ENCODE measurements around the gene HUS1. TPM values are rescaled to one million over a fixed set of nuclear protein-coding genes. Genes with fewer than 3 reads are reported as not detected.
"Not testable (repeated sequence)": the region's sequence is repeated elsewhere in the genome, so short reads cannot be mapped to it uniquely, and the experiment has no call there.

Gene HUS1
- total RNA-seq, 2 donors from 2014 or later: 65.5 to 80.6 TPM

DNA sequence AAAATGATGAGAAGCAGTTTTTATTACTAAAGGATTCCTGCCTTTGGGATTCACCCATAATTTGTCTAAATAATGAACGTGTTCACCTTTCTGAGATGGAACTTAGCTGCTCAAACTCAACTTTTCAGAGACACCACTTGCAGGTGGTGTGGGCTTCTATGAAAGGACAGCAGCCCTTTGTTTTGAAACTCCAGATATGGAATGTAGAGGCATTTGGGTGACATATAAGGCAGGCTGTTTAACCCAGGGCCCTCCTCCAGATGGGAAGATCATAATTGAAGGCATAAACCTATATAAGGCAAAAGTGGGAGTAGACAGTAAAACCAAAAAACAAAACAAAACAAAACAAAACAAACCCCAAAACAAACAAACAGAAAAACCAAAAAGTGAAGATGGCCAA is 11.9 kb upstream of the HUS1 start:
- peak overlapping the region; percentile 87 for H3K4me3 ChIP-seq
- TF ChIP-seq, protein P1, sequence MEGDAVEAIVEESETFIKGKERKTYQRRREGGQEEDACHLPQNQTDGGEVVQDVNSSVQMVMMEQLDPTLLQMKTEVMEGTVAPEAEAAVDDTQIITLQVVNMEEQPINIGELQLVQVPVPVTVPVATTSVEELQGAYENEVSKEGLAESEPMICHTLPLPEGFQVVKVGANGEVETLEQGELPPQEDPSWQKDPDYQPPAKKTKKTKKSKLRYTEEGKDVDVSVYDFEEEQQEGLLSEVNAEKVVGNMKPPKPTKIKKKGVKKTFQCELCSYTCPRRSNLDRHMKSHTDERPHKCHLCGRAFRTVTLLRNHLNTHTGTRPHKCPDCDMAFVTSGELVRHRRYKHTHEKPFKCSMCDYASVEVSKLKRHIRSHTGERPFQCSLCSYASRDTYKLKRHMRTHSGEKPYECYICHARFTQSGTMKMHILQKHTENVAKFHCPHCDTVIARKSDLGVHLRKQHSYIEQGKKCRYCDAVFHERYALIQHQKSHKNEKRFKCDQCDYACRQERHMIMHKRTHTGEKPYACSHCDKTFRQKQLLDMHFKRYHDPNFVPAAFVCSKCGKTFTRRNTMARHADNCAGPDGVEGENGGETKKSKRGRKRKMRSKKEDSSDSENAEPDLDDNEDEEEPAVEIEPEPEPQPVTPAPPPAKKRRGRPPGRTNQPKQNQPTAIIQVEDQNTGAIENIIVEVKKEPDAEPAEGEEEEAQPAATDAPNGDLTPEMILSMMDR (IDR thresholded peaks at IDR 0.05): no peak
- DNase-seq (ENCODE audit: low spot score) (no peak), ATAC-seq (ENCODE audit: insufficient number of reproducible peaks, low FRiP score, low read depth) (no peak)
- H3K36me3 ChIP-seq: no peaks in the 10 kb centered on the region
- no peak overlapping the region for H3K27ac ChIP-seq
- H3K9me3 ChIP-seq: no peaks in the 10 kb centered on the region
- peaks cover 0 to 10% of the 10 kb centered on the region in 2 donors for H3K4me1 ChIP-seq (ENCODE audit: control insufficient read depth in 1 of 2, low read depth in 2 of 2)
- no peaks in the 10 kb centered on the region for H3K27me3 ChIP-seq (replicated peaks; ENCODE audit: insufficient read depth)

DNA sequence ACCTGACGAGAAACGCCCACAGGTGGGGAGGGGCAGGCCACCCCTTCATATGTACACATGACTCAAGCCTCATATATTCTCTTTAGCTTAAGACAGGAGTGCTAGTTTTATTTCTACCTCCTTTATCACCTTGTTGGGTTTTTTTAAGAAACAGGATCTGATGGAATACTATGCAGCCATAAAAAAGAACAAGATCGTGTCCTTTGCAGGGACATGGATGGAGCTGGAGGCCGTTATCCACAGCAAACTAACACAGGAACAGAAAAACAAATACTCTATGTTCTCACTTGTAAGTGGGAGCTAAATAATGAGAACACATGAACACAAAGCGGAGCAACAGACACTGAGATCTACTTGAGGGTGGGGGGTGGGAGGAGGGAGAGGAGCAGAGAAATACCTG is 11.2 kb upstream of the HUS1 start:
- no peaks in the 10 kb centered on the region for H3K36me3 ChIP-seq
- no peak overlapping the region for H3K27ac ChIP-seq
- ATAC-seq (ENCODE audit: insufficient number of reproducible peaks, low FRiP score, low read depth) (no peak), DNase-seq (ENCODE audit: low spot score) (no peak)
- H3K9me3 ChIP-seq: no peaks in the 10 kb centered on the region
- TF ChIP-seq, protein P1 (IDR thresholded peaks at IDR 0.05): no peak
- H3K4me3 ChIP-seq: no peak overlapping the region
- no peaks in the 10 kb centered on the region for H3K27me3 ChIP-seq (replicated peaks; ENCODE audit: insufficient read depth)
- H3K4me1 ChIP-seq (ENCODE audit: control insufficient read depth in 1 of 2, low read depth in 2 of 2): peaks cover 0 to 10% of the 10 kb centered on the region in 2 donors

DNA sequence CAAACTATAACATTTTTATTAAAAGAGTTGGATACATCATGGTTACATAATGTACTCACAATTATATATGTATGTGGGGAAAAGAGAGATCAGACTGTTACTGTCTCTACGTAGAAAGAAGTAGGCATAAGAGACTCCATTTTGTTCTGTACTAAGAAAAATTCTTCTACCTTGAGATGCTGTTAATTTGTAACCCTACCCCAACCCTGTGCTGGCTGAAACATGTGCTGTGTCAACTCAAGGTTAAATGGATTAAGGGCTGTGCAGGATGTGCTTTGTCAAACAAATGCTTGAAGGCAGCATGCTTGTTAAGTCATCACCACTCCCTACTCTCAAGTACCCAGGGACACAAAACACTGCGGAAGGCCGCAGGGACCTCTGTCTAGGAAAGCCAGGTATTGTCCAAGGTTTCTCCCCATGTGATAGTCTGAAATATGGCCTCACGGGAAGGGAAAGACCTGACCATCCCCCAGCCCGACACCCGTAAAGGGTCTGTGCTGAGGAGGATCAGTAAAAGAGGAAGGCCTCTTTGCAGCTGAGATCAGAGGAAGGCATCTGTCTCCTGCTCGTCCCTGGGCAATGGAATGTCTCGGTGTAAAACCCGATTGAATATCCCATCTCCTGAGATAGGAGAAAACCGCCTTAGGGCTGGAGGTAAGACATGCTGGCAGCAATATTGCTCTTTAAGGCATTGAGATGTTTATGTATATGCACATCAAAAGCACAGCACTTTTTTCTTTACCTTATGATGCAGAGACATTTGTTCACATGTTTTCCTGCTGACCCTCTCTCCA is 10.4 kb upstream of the HUS1 start:
- peaks cover 0 to 10% of the 10 kb centered on the region in 2 donors for H3K4me1 ChIP-seq (ENCODE audit: control insufficient read depth in 1 of 2, low read depth in 2 of 2)
- H3K9me3 ChIP-seq; ATAC-seq (ENCODE audit: insufficient number of reproducible peaks, low FRiP score, low read depth); H3K27me3 ChIP-seq (replicated peaks; ENCODE audit: insufficient read depth); H3K36me3 ChIP-seq; H3K27ac ChIP-seq; H3K4me3 ChIP-seq; DNase-seq (ENCODE audit: low spot score): not testable (repeated sequence)

DNA sequence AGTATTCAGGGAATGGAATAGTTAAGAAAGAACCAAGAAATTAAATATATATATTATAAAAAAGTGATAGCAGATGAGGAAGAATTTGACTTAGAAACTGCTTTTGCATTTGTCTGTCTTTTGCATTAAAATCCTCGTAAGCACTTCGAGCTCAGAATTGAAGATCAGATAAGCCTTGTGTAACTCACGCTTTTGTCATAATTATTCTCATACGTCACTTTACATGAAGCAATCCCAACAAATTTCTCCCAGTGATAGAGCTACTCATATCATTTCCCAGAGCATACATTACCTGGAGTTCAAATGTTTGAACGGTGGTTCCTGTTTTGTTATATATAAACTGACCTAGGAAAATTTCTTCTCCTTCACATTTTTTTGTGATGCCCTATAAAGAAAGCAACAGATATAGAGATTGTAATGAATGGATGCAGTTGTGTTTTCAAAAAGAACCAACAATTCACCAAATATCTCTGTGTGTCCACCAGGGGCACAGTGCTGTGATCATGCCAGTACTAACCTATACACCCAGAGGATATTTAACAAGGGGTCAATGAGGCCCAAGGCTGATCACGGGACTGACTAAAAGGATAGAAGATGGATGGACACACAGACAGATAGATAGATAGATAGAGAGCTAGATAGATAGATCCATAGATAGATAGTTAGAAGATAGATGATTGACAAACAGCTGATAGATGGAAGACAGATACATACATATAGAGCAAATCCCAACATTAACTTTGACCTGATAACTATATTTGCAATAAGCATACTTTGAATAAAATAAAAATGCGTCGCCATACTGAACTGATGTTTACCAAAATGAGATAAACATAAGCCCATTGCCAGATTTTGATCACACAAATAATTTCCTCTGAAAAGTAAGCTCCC is 9.3 kb upstream of the HUS1 start:
- no peak overlapping the region for H3K27ac ChIP-seq
- no peak for ATAC-seq (ENCODE audit: insufficient number of reproducible peaks, low FRiP score, low read depth)
- peaks cover 0 to 10% of the 10 kb centered on the region in 2 donors for H3K4me1 ChIP-seq (ENCODE audit: control insufficient read depth in 1 of 2, low read depth in 2 of 2)
- TF ChIP-seq, protein P1 (IDR thresholded peaks at IDR 0.05): no peak
- no peak for DNase-seq (ENCODE audit: low spot score)
- no peaks in the 10 kb centered on the region for H3K9me3 ChIP-seq
- H3K27me3 ChIP-seq (replicated peaks; ENCODE audit: insufficient read depth): no peaks in the 10 kb centered on the region
- no peaks in the 10 kb centered on the region for H3K36me3 ChIP-seq
- H3K4me3 ChIP-seq: no peak overlapping the region

DNA sequence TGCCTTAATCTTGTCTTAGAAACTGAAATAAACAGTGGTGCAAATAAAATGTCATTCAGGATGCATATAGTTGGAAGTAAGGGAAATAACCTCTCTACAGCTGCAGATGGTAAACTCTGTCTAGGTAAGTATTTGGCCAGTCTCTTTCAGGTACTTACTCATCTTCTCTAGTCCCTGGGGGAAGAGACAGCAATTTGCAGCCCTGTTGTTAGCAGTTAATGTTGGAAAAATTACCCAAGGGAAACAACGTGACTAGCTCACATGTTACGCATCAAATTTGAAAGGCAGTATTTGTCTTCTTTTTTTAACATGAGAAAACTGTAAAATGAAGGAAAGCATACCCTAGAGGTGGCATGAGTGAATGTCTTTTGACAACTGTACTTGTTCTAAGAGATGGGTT is 3.2 kb upstream of the HUS1 start:
- Histone ChIP-seq H3K27ac (no peak overlapping the region), H3K36me3 (peaks cover 5% of the 10 kb centered on the region), H3K4me1 (ENCODE audit: control insufficient read depth in 1 of 2, low read depth in 2 of 2) (peaks cover 10% of the 10 kb centered on the region in 2 donors), H3K4me3 (no peak overlapping the region), H3K9me3 (no peaks in the 10 kb centered on the region), H3K27me3 (replicated peaks; ENCODE audit: insufficient read depth) (no peaks in the 10 kb centered on the region)
- ATAC-seq (ENCODE audit: insufficient number of reproducible peaks, low FRiP score, low read depth) (no peak), DNase-seq (ENCODE audit: low spot score) (no peak)
- TF ChIP-seq, protein P1 (IDR thresholded peaks at IDR 0.05): no peak

- not testable (repeated sequence) for H3K4me3 ChIP-seq; ATAC-seq (ENCODE audit: insufficient number of reproducible peaks, low FRiP score, low read depth)
- H3K4me1 ChIP-seq (ENCODE audit: control insufficient read depth in 1 of 2, low read depth in 2 of 2): peaks cover 10 to 17% of the 10 kb centered on the region in 2 donors
Measured at GRCh38 chr7:47980648-47981047, 1.2 kb upstream of the HUS1 start.

More at GRCh38 chr7:47980648-47981047, 1.2 kb upstream of the HUS1 start:
- H3K27ac ChIP-seq; DNase-seq (ENCODE audit: low spot score); H3K9me3 ChIP-seq; H3K27me3 ChIP-seq (replicated peaks; ENCODE audit: insufficient read depth): not testable (repeated sequence)
- H3K36me3 ChIP-seq: peaks cover 23% of the 10 kb centered on the region

Data from thoracic aorta (tissue), 2 donors.